DMS 273 (cell line): ENCODE data around the gene MAP2.
"Not testable (repeated sequence)": the region's sequence is repeated elsewhere in the genome, so short reads cannot be mapped to it uniquely, and the experiment has no call there.

Source experiments
- DNase-seq: peaks from one replicate; lab custom pipeline; 2025; ENCODE audit not compliant: unreplicated experiment; lab: John Stamatoyannopoulos, UW

MAP2 gene

GRCh38 chr2:209473930-209474419 is 50.1 kb downstream of the MAP2 start:
- DNase-seq = peak; percentile 65

- DNase-seq = no peak
These were observed 51.1 kb downstream of the MAP2 start for GRCh38 chr2:209474960-209475359.

DNA sequence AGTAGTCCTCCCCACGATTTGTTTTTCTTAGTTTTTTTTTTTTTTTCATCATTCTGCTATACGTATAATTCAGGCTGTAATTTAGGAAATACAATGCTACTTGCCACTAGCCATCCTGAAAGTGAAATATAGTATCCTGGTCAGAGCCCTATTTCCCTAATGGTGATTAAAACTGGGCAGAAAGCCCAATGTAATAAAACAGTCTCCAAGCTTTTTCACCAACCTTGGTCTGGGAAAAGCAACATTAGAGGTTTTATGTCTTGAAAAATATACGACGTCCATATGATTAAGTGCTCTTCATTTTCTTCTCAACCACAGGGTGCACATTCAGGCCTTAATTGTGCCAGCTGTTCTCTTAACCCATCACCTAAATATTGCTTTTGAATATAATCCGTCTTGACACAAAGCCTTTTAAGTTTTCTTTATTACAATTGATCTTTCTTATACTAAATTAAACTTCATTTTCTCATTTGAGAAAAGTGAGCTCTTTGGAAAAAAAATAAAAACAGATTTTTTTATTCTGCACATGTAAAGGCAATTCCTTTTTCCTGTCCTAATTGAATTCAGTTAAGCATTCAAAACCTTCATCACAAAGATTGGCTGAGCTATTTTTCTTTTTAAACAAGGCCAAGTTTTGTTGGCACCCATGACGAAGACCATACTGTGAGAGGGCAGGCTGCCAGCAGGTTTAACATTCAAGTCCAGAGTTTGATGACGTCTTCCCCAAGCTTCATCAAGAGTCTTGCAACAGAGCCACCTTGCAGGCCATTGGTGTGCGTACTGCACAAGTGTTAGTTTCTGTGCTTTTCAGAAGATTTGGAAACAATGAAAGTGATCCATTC is 52.7 kb downstream of the MAP2 start:
- DNase-seq = peak; percentile 98

DNA sequence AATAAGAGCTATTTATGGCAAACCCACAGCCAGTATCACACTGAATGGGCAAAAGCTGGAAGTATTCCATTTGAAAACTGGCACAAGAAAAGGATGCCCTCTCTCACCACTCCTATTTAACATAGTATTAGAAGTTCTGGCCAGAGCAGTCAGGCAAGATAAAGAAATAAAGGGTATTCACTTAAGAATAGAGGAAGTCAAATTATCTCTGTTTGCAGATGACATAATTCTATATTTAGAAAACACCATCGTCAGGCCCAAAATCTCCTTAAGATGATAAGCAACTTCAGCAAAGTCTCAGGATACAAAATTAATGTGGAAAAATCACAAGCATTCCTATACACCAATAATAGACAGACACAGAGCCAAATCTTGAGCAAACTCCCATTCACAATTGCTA is 68.4 kb downstream of the MAP2 start:
- not testable (repeated sequence) for DNase-seq

GRCh38 chr2:209495068-209495620 is 71.3 kb downstream of the MAP2 start:
- peak; percentile 35 for DNase-seq

- DNase-seq = peak; percentile 49
These were observed 72.2 kb downstream of the MAP2 start for GRCh38 chr2:209495855-209496585.

- no peak for DNase-seq
These were observed 72.7 kb downstream of the MAP2 start for GRCh38 chr2:209496586-209496982.

DNA sequence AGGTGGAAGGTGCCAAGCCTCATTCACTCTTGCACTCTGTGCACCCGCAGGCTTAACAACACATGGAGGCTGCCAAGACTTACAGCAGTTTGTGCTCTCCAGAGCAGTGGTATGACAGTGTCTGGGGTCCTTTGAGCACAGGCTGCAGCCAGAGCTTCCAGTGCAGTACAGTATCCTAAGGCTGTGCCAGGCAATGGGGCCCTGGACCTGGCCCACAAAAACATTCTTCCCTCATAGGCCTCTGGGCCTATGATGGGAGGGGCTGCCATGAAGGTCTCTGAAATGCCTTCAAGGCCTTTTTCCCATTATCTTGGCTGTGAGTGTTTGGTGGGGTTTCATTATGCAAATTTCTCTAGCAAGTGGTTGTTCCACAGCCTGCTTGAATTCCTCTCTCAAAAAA is 74.8 kb downstream of the MAP2 start:
- DNase-seq = no peak

DNA sequence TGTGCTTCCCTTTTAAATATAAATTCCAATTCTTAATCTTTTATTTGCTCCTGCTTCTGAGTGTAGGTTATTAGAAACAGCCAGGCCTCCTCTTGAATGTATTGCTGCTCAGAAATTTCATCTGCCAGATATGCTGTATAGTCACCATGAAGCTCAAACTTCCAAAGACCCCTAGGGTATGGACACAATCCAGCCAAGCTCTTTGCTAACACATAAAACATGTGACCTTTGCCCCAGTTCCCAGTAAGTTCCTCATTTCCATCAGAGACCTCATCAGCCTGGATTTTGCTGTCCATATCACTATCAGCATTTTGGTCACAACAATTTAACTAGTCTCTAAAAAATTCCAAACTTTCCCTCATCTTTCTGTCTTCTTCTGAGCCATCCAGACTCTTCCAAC is 75.2 kb downstream of the MAP2 start:
- no peak for DNase-seq

- no peak for DNase-seq
These were observed 77.7 kb downstream of the MAP2 start for GRCh38 chr2:209501579-209501978.

GRCh38 chr2:209505410-209505809 is 81.6 kb downstream of the MAP2 start:
- no peak for DNase-seq

- no peak for DNase-seq
These were observed 84.4 kb downstream of the MAP2 start for GRCh38 chr2:209508255-209508654.

- no peak for DNase-seq
These were observed 87.8 kb downstream of the MAP2 start for GRCh38 chr2:209511637-209512036.

DNA sequence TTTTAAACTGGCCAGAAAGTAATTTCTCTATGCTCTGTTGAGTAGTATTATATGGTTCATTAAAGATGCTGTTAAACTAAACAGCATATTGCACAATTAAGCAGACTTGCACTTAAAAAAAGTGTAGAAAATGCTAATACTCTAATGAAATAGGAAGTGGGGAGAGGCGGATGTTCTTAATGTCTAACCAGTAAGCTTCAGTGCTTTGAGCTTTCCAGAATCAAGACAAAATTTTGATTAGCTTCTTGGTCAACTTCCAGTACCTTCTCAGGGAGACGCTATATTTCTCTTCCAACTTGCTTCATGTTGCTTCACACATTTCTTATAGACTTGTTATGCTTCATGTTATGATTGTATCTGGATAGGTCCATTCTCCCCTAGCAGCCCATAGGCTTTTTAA is 89.1 kb downstream of the MAP2 start:
- no peak for DNase-seq

GRCh38 chr2:209517436-209517835 is 93.6 kb downstream of the MAP2 start:
- no peak for DNase-seq

DNA sequence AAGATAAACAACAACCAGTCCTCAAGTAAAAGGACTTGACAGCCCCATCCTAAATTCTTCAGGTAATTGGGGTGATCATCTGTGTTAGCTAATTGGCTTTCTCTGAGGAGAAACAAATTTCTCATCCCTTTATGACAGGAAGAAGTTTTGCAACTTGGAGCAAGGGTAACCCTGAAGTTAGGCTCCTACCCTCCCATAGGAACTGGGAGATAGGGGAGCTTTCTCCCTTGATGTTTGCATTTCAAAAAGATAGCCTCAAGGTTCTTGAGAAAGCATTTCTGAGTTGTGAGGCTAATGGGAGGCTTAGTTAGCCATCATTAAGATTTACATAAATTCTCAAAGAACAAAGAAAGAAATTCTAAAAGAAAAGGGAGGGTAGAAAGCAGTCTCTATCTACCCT is 95.4 kb downstream of the MAP2 start:
- no peak for DNase-seq

DNA sequence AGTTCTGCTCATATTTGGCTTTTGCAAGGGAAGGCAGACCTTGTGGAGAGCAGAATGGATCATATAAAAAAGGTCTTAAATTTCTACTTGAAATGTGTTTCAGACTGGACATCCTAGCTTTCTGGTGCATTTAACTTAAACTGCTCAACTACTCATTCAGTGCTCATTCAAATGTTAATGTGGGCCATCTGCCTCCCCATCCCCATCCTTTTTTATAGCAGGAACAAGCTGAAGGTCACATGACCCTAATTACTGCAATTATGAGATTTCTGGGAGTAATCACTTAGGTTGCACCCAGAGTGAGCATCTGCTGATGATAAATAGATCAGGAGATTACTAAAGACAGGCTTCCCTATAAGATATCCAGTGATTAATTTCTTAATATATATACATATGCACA is 96.1 kb downstream of the MAP2 start:
- DNase-seq = peak; percentile 89

DNA sequence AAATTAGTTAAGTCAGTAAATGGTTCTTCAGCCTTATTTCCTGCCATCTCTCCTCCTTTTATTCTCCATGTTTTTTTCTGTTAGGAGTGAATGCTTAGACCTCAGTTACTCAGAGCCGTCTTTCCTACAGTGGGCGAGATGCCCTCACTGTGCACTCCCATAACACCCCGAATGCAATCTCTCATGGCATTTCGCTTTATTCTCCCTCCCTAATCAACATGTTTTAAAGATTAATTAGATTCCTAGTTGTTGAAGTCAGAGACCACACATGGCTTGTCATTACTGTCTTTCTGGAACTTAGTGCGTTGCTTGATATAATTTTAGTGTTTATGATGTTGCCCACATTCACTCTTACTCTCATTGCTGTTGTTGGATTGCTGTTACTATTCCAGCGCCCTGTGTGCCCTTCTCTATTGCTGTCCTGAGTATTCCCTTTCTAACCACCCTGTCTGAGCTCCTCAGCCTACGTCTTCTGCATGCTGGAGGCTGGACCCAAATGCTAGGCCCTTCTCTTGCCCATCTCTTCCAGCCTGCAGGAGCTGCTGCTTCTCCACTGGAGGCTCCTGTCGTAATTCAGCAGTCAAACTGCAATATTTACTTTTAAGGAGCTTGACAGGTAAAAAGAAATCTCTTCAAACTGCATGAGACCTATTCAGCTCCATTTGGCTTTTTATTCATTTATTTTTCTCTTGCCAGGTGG is 99.3 kb downstream of the MAP2 start:
- DNase-seq = peak; percentile 23

DNA sequence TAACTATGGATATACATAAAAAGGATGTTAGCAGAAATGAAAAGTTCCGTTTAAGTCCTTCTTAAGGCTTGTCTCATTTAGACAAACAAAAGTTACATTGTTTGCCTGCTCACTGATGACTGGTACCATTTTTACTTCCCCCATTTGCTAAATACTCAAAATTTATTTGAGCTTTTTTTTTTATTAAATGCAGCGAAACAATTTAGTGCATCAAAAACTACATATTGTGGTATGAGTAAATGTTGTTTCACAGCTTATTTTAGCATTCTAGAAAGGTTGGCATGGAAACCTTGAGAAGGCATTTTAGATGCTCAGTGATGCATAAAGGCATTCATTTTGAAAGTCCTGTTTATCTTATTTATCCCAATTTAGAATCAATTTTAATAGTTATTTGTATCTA is 100.0 kb downstream of the MAP2 start:
- peak; percentile 19 for DNase-seq

DNA sequence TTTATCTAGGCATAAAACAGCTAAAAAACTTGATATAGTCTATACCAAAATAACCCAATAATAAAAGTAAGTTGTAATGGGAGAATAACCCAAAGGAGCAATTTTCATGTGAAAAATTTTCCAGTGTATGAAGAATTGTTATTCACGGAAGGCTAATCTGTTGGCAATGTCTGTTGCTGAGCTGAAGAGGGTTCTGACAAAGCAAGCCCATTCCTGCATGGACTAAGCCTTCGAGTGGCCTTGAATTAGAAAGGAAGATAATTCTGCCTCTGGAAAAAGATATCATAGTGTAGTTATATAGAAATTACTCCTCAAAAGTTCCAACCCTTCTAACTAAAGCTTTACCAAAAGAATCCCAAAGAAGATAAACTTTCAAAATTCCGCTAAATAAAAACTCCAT is 101.5 kb downstream of the MAP2 start:
- DNase-seq = peak; percentile 8

GRCh38 chr2:209525834-209526281 is 102.0 kb downstream of the MAP2 start:
- DNase-seq = peak; percentile 10
